ENCODE data around the gene TYROBP. TPM values are rescaled to one million over a fixed set of nuclear protein-coding genes. Genes with fewer than 3 reads are reported as not detected.

The TYROBP gene
- total and polyA plus RNA-seq, 10 donors = 281 to 747 (median 383) TPM

DNA sequence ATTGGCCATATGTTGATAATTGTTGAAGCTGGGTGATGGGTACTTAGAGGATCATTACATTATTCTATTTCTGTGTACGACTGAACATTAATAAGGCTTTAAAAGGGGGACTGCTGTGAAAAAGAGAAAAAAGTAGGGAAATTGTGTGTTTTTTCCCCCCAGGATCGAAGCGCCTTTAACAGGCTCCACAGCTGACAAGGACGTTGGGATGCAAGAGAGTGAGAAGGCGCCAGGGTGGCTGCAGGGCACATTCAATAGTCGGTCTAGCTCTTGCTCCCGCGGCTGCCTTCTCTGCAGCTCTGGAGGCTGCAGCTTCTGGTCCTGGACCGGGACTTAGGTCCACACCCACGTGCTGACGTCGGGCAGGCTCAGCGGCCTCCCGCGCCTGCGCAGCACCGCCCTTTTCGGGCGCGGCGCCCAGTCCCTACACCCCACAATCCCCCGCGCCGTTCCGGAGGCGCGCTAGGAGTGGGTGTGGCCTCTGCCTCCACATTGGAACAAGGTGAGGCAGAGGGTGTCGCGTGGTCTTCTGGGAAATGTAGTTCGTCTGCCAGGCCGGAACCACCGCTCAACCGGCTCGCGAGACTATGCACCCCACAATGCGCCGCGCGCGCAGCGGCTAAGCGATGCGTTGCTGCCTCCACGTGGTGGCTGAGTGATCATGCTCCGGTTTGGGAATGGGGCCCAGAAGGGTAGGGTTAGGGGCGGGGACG lies 23.2 kb upstream of the TYROBP start:
- 0 to 3% (median 0%) methylated on average over 12 to 47 of the region's 47 CpGs for WGBS, 5 donors
- Histone ChIP-seq H3K36me3 (no peaks in the 10 kb centered on the region), H3K9me3 (no peaks in the 10 kb centered on the region), H3K27ac (peak overlapping the region; percentile 39 to 93 (median 88)), H3K27me3 (replicated peaks in 1 of 7) (peaks cover 0 to 15% (median 0%) of the 10 kb centered on the region in 7 donors), H3K4me3 (peak overlapping the region in 5 of 8 donors; percentile 9 to 58 (median 26)), H3K4me1 (peaks cover 19 to 69% (median 44%) of the 10 kb centered on the region in 6 donors)
- intact Hi-C loops (cut with DNase I; ENCODE audit: low total_unique reads) = loop anchor here (2.0 kb wide), 1 partner anchor 47 kb away; no protein-coding TSS in a partner anchor
- peak; percentile 100 for DNase-seq
- peak; percentile 98 to 99 (median 99) for TF ChIP-seq POLR2AphosphoS5 (IDR thresholded peaks at IDR 0.05)
- TF ChIP-seq, protein P1, sequence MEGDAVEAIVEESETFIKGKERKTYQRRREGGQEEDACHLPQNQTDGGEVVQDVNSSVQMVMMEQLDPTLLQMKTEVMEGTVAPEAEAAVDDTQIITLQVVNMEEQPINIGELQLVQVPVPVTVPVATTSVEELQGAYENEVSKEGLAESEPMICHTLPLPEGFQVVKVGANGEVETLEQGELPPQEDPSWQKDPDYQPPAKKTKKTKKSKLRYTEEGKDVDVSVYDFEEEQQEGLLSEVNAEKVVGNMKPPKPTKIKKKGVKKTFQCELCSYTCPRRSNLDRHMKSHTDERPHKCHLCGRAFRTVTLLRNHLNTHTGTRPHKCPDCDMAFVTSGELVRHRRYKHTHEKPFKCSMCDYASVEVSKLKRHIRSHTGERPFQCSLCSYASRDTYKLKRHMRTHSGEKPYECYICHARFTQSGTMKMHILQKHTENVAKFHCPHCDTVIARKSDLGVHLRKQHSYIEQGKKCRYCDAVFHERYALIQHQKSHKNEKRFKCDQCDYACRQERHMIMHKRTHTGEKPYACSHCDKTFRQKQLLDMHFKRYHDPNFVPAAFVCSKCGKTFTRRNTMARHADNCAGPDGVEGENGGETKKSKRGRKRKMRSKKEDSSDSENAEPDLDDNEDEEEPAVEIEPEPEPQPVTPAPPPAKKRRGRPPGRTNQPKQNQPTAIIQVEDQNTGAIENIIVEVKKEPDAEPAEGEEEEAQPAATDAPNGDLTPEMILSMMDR (IDR thresholded peaks at IDR 0.05 in 8 of 11, conservative IDR thresholded peaks at IDR 0.05 in 3 of 11) = peak; percentile 85 to 100 (median 95)
- peak; percentile 52 to 88 (median 87) for TF ChIP-seq POLR2A (IDR thresholded peaks at IDR 0.05)

DNA sequence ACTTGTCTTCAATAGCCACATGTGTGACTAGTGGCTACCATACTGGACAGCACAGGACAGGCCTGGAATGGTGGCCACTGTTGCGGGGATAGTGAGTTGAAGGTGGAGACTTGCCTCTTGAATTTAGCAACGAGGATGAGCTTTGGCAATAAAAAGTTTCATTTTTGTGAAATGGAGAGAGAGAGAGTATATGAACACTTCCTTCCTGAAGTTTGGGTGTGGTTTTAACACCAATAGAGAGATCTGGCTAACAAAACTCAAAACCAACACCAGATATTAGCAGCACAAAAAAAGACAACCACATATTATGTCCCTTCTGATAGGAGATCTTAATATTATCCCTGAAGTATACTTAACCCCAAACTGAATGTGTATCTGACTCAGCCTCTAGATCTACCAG lies 21.8 kb upstream of the TYROBP start:
- H3K4me3 ChIP-seq = peak overlapping the region in 1 of 8 donors; percentile 41
- peaks cover 0 to 2% (median 0%) of the 10 kb centered on the region in 7 donors for H3K27me3 ChIP-seq (replicated peaks in 1 of 7)
- intact Hi-C loops (cut with DNase I; ENCODE audit: low total_unique reads) = loop anchor here (2.0 kb wide), 1 partner anchor 45 kb away; no protein-coding TSS in a partner anchor
- peak overlapping the region; percentile 39 to 93 (median 88) for H3K27ac ChIP-seq
- 14 to 32% (median 26%) methylated on average over 2 of the region's 2 CpGs for WGBS, 5 donors
- no peak for DNase-seq
- no peak for TF ChIP-seq POLR2AphosphoS5 (IDR thresholded peaks at IDR 0.05)
- no peak for TF ChIP-seq POLR2A (IDR thresholded peaks at IDR 0.05)
- TF ChIP-seq, protein P1 (IDR thresholded peaks at IDR 0.05 in 8 of 11, conservative IDR thresholded peaks at IDR 0.05 in 3 of 11) = no peak
- peaks cover 10 to 56% (median 34%) of the 10 kb centered on the region in 6 donors for H3K4me1 ChIP-seq
- peaks cover 0 to 11% (median 3%) of the 10 kb centered on the region in 8 donors for H3K9me3 ChIP-seq
- no peaks in the 10 kb centered on the region for H3K36me3 ChIP-seq

DNA sequence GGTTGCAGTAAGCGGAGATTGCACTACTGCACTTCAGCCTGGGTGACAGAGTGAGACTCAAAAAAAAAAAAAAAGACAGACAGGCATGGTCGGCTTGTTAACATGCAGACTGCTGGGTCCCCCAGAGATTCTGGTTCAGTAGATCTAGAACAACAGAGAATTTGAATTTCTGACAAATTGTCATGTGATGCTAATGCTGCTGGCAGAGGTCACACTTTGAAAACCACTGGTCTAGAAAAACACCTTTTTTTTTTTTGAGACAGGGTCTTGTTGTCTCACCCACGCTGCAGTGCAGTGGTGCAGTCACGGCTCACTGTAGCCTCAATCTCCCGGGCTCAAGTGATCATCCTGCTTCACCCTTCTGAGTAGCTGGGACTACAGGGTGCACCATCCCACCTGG lies 20.4 kb upstream of the TYROBP start:
- Histone ChIP-seq H3K9me3 (peaks cover 0 to 11% (median 3%) of the 10 kb centered on the region in 8 donors), H3K27me3 (replicated peaks in 1 of 7) (no peaks in the 10 kb centered on the region), H3K4me1 (peaks cover 10 to 56% (median 34%) of the 10 kb centered on the region in 6 donors), H3K4me3 (no peak overlapping the region), H3K36me3 (no peaks in the 10 kb centered on the region), H3K27ac (peak overlapping the region in 7 of 8 donors; percentile 57 to 93 (median 88))
- intact Hi-C loops (cut with DNase I; ENCODE audit: low total_unique reads) = no loop called here
- DNase-seq = no peak
- 45 to 79% (median 68%) methylated on average over 5 of the region's 5 CpGs for WGBS, 5 donors
- TF ChIP-seq, protein P1 (IDR thresholded peaks at IDR 0.05 in 8 of 11, conservative IDR thresholded peaks at IDR 0.05 in 3 of 11) = no peak
- peak in 1 of 3 donors; percentile 32 for TF ChIP-seq POLR2AphosphoS5 (IDR thresholded peaks at IDR 0.05)
- TF ChIP-seq POLR2A (IDR thresholded peaks at IDR 0.05) = no peak

DNA sequence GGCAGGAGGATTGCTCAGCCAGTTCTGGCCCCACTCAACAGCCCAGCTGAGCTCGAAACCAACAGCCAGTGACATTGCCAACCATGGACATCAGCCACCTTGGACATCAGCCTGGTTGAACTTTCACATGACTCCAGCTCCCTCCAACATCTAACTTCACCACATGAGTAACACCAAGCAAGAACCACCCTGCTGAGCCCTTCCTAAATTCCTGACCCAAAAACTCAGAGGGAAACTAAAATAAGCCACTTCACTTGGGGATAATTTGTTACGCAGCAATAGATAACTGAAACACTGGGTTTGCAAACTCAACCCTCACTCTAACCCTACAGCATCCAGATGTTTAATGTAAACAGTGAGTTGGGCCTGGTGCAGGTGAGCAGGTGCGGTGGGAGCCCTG lies 17.4 kb upstream of the TYROBP start:
- intact Hi-C loops (cut with DNase I; ENCODE audit: low total_unique reads) = no loop called here
- WGBS, 5 donors = 85 to 92% (median 91%) methylated on average over 3 of the region's 3 CpGs
- no peak for TF ChIP-seq POLR2A (IDR thresholded peaks at IDR 0.05)
- TF ChIP-seq, protein P1 (IDR thresholded peaks at IDR 0.05 in 8 of 11, conservative IDR thresholded peaks at IDR 0.05 in 3 of 11) = no peak
- TF ChIP-seq POLR2AphosphoS5 (IDR thresholded peaks at IDR 0.05) = no peak
- no peaks in the 10 kb centered on the region for H3K27me3 ChIP-seq (replicated peaks in 1 of 7)
- peaks cover 0 to 11% (median 3%) of the 10 kb centered on the region in 8 donors for H3K9me3 ChIP-seq
- H3K27ac ChIP-seq = no peak overlapping the region
- DNase-seq = no peak
- H3K4me3 ChIP-seq = no peak overlapping the region
- peaks cover 3 to 40% (median 21%) of the 10 kb centered on the region in 6 donors for H3K4me1 ChIP-seq
- no peaks in the 10 kb centered on the region for H3K36me3 ChIP-seq

Data from spleen (tissue), 11 donors.